ENCODE data around the gene CDK5RAP1.

DNA sequence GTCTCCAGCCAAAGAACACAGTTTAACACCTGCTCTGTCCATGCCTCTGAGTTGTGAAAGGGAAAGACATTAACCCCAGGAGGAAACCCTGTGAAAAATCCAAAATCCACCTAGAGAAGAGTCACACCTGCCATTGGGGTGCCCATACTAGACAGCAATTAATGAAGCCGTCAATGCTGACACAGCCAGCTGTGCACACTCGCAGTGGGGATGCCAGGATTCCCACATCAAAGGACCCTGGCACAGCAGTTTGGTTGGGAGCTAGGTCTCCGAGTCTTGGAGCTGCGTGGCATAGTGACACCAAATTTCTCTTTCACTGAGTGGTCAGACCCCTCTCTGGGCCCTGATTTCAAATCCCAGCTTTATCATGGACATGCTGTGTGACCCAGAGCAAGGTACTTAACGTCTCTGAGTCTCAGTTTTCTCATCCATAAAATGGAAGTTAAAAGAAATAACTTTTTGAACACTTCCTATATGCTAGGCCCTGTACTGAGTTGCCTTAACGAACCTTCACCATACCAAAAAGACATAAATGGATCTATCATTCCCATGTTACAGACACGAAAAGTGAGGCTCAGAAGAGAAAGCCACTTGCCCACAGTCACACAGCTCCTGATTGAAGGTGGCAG, 87.5 kb downstream of the CDK5RAP1 start:
- TF ChIP-seq, protein P1, sequence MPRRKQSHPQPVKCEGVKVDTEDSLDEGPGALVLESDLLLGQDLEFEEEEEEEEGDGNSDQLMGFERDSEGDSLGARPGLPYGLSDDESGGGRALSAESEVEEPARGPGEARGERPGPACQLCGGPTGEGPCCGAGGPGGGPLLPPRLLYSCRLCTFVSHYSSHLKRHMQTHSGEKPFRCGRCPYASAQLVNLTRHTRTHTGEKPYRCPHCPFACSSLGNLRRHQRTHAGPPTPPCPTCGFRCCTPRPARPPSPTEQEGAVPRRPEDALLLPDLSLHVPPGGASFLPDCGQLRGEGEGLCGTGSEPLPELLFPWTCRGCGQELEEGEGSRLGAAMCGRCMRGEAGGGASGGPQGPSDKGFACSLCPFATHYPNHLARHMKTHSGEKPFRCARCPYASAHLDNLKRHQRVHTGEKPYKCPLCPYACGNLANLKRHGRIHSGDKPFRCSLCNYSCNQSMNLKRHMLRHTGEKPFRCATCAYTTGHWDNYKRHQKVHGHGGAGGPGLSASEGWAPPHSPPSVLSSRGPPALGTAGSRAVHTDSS (tag by site-specific recombination; IDR thresholded peaks at IDR 0.05) = no peak
- TF ChIP-seq, protein P2, sequence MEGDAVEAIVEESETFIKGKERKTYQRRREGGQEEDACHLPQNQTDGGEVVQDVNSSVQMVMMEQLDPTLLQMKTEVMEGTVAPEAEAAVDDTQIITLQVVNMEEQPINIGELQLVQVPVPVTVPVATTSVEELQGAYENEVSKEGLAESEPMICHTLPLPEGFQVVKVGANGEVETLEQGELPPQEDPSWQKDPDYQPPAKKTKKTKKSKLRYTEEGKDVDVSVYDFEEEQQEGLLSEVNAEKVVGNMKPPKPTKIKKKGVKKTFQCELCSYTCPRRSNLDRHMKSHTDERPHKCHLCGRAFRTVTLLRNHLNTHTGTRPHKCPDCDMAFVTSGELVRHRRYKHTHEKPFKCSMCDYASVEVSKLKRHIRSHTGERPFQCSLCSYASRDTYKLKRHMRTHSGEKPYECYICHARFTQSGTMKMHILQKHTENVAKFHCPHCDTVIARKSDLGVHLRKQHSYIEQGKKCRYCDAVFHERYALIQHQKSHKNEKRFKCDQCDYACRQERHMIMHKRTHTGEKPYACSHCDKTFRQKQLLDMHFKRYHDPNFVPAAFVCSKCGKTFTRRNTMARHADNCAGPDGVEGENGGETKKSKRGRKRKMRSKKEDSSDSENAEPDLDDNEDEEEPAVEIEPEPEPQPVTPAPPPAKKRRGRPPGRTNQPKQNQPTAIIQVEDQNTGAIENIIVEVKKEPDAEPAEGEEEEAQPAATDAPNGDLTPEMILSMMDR (tag by site-specific recombination; IDR thresholded peaks at IDR 0.05) = no peak
- TF ChIP-seq ZNF274 (IDR thresholded peaks at IDR 0.05; ENCODE audit: low read length) (no peak), ZNF274 (tag by site-specific recombination; IDR thresholded peaks at IDR 0.05; ENCODE audit: borderline replicate concordance) (no peak)
- TF ChIP-seq, protein P3, sequence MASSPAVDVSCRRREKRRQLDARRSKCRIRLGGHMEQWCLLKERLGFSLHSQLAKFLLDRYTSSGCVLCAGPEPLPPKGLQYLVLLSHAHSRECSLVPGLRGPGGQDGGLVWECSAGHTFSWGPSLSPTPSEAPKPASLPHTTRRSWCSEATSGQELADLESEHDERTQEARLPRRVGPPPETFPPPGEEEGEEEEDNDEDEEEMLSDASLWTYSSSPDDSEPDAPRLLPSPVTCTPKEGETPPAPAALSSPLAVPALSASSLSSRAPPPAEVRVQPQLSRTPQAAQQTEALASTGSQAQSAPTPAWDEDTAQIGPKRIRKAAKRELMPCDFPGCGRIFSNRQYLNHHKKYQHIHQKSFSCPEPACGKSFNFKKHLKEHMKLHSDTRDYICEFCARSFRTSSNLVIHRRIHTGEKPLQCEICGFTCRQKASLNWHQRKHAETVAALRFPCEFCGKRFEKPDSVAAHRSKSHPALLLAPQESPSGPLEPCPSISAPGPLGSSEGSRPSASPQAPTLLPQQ (tag by site-specific recombination; IDR thresholded peaks at IDR 0.05) = no peak
